BLaER1 (cell line): ENCODE measurements around the gene LEKR1.

Experiments used
- H3K27ac ChIP-seq: shearing (Covaris generic); formaldehyde crosslinking; 2 replicates; pipeline ENCODE4 v1.8.1; 2022
- H3K27me3 ChIP-seq: shearing (Covaris generic); formaldehyde crosslinking; 2 replicates; pipeline ENCODE4 v1.8.1; 2022
- H3K36me3 ChIP-seq: shearing (Covaris generic); formaldehyde crosslinking; 2 replicates; pipeline ENCODE4 v1.8.1; 2022
- H3K4me1 ChIP-seq: shearing (Covaris generic); formaldehyde crosslinking; 2 replicates; pipeline ENCODE4 v1.8.1; 2022
- H3K4me2 ChIP-seq: shearing (Covaris generic); formaldehyde crosslinking; 2 replicates; pipeline ENCODE4 v1.8.1; 2022
- H3K4me3 ChIP-seq: shearing (Covaris generic); formaldehyde crosslinking; 2 replicates; pipeline ENCODE4 v1.8.1; 2022
- H3K9ac ChIP-seq: shearing (Covaris generic); formaldehyde crosslinking; 2 replicates; pipeline ENCODE4 v1.8.1; 2022
- H3K9me3 ChIP-seq: shearing (Covaris generic); formaldehyde crosslinking; 2 replicates; pipeline ENCODE4 v1.8.1; 2022
- H4K20me1 ChIP-seq: shearing (Covaris generic); formaldehyde crosslinking; 2 replicates; pipeline ENCODE4 v1.8.1; 2022
- Cebpa-rat ChIP-seq: shearing (Covaris generic); IDR thresholded peaks from 2 replicates; pipeline ENCODE4 v1.8.1; 2022

The LEKR1 gene

GRCh38 chr3:156803952-156804741, 22.0 kb upstream of the LEKR1 start:
- Histone ChIP-seq H3K9ac (no peak overlapping the region), H3K36me3 (no peaks in the 10 kb centered on the region), H3K4me3 (no peak overlapping the region), H3K4me1 (no peaks in the 10 kb centered on the region), H3K9me3 (no peaks in the 10 kb centered on the region), H3K27me3 (no peaks in the 10 kb centered on the region), H3K27ac (no peak overlapping the region), H3K4me2 (no peak overlapping the region), H4K20me1 (no peaks in the 10 kb centered on the region)
- no peak for TF ChIP-seq Cebpa-rat

- Histone ChIP-seq H3K4me2 (no peak overlapping the region), H3K36me3 (no peaks in the 10 kb centered on the region), H3K9me3 (no peaks in the 10 kb centered on the region), H3K9ac (no peak overlapping the region), H4K20me1 (no peaks in the 10 kb centered on the region), H3K4me1 (no peaks in the 10 kb centered on the region), H3K27me3 (no peaks in the 10 kb centered on the region), H3K27ac (no peak overlapping the region), H3K4me3 (no peak overlapping the region)
- TF ChIP-seq Cebpa-rat = no peak
Observed at GRCh38 chr3:156806698-156807097, 19.5 kb upstream of the LEKR1 start.

GRCh38 chr3:156808025-156808424, 18.1 kb upstream of the LEKR1 start:
- no peaks in the 10 kb centered on the region for H4K20me1 ChIP-seq
- H3K4me3 ChIP-seq = no peak overlapping the region
- no peak overlapping the region for H3K27ac ChIP-seq
- H3K27me3 ChIP-seq = no peaks in the 10 kb centered on the region
- H3K9me3 ChIP-seq = no peaks in the 10 kb centered on the region
- no peaks in the 10 kb centered on the region for H3K36me3 ChIP-seq
- no peak overlapping the region for H3K4me2 ChIP-seq
- H3K4me1 ChIP-seq = no peaks in the 10 kb centered on the region
- H3K9ac ChIP-seq = no peak overlapping the region
- TF ChIP-seq Cebpa-rat = no peak

GRCh38 chr3:156811089-156811862, 14.9 kb upstream of the LEKR1 start:
- H3K9me3 ChIP-seq = no peaks in the 10 kb centered on the region
- TF ChIP-seq Cebpa-rat = no peak
- H3K4me2 ChIP-seq = no peak overlapping the region
- no peak overlapping the region for H3K27ac ChIP-seq
- H3K27me3 ChIP-seq = peaks cover under 1% of the 10 kb centered on the region; the same call in 1 of the 2 replicates
- no peak overlapping the region for H3K9ac ChIP-seq
- H3K4me1 ChIP-seq = 0 out of 2 replicates have a peak, but pooled peaks cover 1% of the 10 kb centered on the region
- H3K4me3 ChIP-seq = no peak overlapping the region
- H3K36me3 ChIP-seq = no peaks in the 10 kb centered on the region
- H4K20me1 ChIP-seq = no peaks in the 10 kb centered on the region

GRCh38 chr3:156812521-156813335, 13.4 kb upstream of the LEKR1 start:
- no peak for TF ChIP-seq Cebpa-rat
- Histone ChIP-seq H3K27ac (no peak overlapping the region), H3K9ac (no peak overlapping the region), H3K36me3 (no peaks in the 10 kb centered on the region), H3K4me1 (peaks cover 11% of the 10 kb centered on the region), H3K4me2 (no peak overlapping the region), H4K20me1 (no peaks in the 10 kb centered on the region), H3K9me3 (no peaks in the 10 kb centered on the region), H3K4me3 (no peak overlapping the region), H3K27me3 (peaks cover 13% of the 10 kb centered on the region)

GRCh38 chr3:156814295-156814694, 11.9 kb upstream of the LEKR1 start:
- Histone ChIP-seq H3K27me3 (peaks cover 13% of the 10 kb centered on the region), H3K9me3 (no peaks in the 10 kb centered on the region), H3K4me3 (no peak overlapping the region), H3K27ac (no peak overlapping the region), H3K4me1 (peaks cover 17% of the 10 kb centered on the region), H3K36me3 (no peaks in the 10 kb centered on the region), H3K4me2 (no peak overlapping the region), H4K20me1 (no peaks in the 10 kb centered on the region), H3K9ac (no peak overlapping the region)
- no peak for TF ChIP-seq Cebpa-rat

GRCh38 chr3:156816091-156816793, 9.9 kb upstream of the LEKR1 start:
- H3K27me3 ChIP-seq = peaks cover 13% of the 10 kb centered on the region

GRCh38 chr3:156816794-156817645, 9.1 kb upstream of the LEKR1 start:
- Histone ChIP-seq H3K36me3 (no peaks in the 10 kb centered on the region), H3K4me2 (peak overlapping the region; percentile 82), H4K20me1 (no peaks in the 10 kb centered on the region), H3K4me3 (peak overlapping the region; percentile 68), H3K9ac (peak overlapping the region; percentile 59), H3K27ac (peak overlapping the region; percentile 31; the same call in 1 of the 2 replicates), H3K4me1 (peaks cover 30% of the 10 kb centered on the region), H3K27me3 (peaks cover 13% of the 10 kb centered on the region), H3K9me3 (no peaks in the 10 kb centered on the region)
- no peak for TF ChIP-seq Cebpa-rat

More at GRCh38 chr3:156816091-156816793, 9.9 kb upstream of the LEKR1 start:
- Histone ChIP-seq H3K4me3 (peak overlapping the region; percentile 68), H3K4me2 (peak overlapping the region; percentile 82), H3K27ac (peak overlapping the region; percentile 31; the same call in 1 of the 2 replicates), H3K4me1 (peaks cover 30% of the 10 kb centered on the region), H3K9ac (peak overlapping the region; percentile 59; the same call in 1 of the 2 replicates), H4K20me1 (no peaks in the 10 kb centered on the region), H3K9me3 (no peaks in the 10 kb centered on the region), H3K36me3 (no peaks in the 10 kb centered on the region)
- TF ChIP-seq Cebpa-rat = no peak
